HG03439 (cell line): ENCODE data around the gene EGFR.

ENCODE experiments used
- ATAC-seq: cut with Tn5 transposase; IDR thresholded peaks from one replicate; pipeline ENCODE4 v1.9.1; 2021; ENCODE audit warnings: mild to moderate bottlenecking, moderate library complexity; ENCODE audit not compliant: unreplicated experiment

The EGFR gene

DNA sequence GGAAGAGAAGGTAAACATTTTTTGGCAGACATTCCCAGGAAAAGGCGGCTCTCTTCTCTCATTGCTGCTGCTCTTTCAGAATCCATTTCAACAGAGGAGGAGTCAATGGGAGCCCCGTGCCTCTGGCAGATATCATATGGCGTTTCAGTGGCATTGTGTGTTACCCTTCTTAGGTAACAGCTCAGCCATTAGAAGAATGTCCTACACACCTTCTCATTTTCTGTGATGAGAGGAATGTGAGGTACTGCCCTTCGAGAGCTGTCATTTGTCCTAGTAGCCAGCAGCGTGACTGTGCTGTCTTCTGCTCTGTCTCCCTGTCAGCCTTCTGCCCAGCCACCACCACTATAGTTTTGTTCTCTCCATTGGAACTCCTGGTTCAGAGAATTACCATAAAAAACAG lies 102.4 kb downstream of the EGFR start:
- ATAC-seq: no peak

DNA sequence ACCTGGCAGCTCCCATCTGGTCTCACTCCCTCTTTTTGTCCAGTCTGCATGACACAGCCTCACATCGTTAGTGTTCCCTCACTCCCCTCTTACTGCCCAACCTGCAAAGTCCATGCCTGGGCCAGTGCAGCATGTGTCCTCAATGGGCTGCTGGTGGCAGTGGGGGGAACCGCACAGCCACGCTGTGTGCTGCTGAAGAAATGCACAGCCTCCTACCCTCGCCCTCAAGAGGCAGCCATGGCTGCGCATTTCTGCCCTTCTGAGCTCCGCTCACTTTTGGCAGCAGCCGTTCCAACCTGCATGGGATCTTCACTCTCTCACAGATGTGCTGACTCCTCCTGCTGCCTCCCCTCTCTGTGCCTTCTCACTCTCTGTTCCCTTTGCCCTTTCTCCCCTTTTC lies 103.4 kb downstream of the EGFR start:
- no peak for ATAC-seq

- no peak for ATAC-seq
These were observed 106.4 kb downstream of the EGFR start for GRCh38 chr7:55124989-55125875.

DNA sequence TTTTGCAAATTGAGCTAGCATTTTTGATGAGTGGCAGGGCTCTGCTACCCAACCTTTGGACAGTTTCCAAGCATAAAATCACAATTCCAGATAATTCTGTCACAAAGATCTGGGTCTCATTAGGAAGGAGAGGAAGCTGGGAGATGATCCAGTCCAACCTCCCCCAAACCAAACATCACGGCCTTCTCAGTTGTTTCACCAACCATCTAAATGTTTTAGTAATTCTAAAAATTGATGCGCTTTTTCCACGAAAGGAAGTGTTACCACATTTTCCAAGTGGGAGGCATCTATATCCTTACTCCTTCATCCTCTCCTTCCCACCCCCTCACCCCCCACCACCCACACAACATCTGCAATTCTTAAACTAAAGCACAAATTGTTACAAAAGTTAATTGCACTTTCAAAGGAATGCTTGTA lies 108.3 kb downstream of the EGFR start:
- ATAC-seq: no peak

GRCh38 chr7:55127622-55128081 lies 108.8 kb downstream of the EGFR start:
- no peak for ATAC-seq

- ATAC-seq: no peak
These were observed 110.0 kb downstream of the EGFR start for GRCh38 chr7:55128693-55129394.

- no peak for ATAC-seq
These were observed 111.0 kb downstream of the EGFR start for GRCh38 chr7:55129541-55130394.

- ATAC-seq: no peak
These were observed 111.8 kb downstream of the EGFR start for GRCh38 chr7:55130395-55131141.

- no peak for ATAC-seq
These were observed 112.5 kb downstream of the EGFR start for GRCh38 chr7:55131142-55131929.

- ATAC-seq: no peak
These were observed 113.7 kb downstream of the EGFR start for GRCh38 chr7:55132550-55132889.

DNA sequence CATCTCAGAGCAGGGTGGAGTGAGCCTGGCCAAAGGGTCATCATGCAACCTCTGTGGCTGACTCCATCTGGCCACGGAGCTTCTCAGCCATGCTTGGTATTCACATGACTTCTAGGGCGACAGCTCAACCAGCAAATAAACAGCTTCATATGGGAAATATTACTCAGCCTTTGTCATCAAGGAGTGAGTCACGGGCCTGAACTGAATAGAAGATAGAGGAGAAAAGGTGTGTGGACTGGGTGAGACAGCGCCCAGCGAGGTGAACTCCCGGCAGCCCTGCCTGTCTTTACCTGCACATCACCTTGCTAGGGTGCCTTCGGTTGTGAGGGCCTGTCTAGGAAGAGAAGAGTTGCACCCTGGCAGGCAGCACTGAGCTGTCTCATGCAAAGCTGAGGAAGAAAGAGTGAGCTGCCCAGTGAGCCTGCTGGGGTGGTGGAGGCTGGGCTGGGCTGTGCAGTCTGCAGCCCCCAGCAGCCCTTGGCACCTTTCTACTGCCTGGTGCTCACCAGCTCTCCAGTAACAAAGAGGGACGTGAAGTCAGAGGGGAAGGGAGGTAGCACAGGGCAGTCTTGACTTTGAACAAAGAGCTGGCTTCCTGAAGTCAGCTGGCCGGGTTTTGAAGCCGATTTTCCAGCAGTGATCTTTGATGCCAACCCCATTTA lies 114.2 kb downstream of the EGFR start:
- peak; percentile 56 for ATAC-seq

DNA sequence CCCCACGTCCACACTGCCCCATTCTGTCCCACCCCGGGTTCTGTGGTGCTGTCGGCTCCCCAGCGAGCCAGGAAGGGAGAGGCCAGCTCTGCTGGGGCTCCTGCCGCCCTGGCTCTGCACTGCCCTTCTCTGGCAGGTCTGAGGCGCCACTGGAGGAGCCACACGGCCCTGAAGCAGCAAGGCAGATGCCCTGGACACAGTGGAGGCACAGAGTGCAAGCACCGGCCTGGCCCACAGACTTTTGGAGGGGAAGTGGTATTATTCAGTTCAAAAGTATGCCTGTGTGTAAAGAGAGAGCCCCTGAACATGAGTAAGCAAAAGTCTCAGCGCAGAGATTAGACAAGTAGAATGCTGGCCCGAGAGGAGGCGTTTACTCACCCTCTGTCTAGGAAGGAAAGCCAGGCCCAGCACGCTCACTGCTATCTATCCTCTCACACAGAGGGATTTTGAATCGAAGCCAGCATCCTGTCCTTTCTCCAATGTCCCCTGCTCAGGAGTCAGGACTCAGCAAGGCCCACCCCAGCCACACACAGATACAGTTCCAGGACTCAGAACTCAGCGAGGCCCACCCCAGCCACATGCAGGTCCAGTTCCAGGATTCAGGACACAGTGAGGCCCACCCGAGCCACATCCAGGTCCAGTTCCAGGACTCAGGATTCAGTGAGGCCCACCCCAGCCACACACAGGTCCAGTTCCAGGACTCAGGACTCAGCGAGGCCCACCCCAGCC lies 115.0 kb downstream of the EGFR start:
- no peak for ATAC-seq

- ATAC-seq: no peak
These were observed 115.5 kb downstream of the EGFR start for GRCh38 chr7:55134359-55134725.

DNA sequence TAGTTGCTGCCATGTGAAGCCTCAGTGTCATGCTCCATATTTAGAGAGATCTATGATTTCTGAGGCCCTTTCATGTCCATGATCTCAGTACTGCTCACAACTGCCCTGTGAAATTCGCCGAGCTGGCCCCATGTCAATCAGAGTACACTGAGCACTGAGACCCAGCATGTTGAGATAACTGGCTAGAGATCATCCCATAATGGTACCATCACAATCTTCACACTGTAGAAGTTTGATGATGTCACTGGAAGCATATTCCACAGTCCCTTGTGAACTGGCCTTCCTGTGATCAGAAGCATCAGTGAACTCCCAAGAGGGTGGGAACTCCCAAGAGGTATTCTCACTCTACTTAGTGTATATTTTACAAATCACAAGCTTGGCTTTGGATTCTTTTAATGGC lies 116.0 kb downstream of the EGFR start:
- ATAC-seq: no peak

DNA sequence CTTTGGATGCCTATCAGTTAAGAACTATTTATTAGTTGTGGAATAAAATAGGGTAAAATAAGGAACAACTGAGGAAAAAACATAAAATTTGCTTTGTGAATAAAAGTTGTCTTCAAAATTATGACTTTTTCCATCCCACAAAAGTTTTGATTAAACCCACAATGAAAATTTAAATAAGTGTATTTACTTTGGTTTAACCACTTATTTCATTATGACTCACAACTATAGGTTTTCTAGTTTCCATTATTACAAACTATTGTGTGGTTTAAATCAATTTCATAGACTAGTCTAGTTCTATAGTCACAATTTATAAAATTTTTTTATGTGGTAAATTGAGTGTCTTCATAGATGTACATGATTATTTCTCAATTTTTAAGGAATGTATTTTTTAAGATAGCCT lies 116.6 kb downstream of the EGFR start:
- ATAC-seq: no peak

DNA sequence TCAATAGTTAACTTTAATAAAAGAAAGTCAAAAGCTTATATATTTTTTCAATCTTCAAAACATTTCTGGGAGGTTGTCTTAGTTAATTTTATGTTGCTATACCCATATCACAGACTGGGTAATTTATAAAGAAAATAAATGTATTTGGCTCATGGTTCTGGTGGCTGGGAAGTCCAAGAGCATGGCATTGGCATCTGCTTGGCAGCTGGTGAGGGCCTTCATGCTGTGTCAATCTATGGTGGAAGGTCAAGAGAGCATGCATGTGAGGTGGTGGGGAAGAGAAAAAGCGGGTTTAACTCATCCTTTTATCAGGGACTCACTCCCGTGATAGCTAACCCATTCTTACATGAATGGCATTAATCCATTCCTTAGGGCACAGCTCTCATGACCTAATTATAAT lies 119.8 kb downstream of the EGFR start:
- ATAC-seq: no peak

- ATAC-seq: peak; percentile 85
These were observed 121.6 kb downstream of the EGFR start for GRCh38 chr7:55140221-55140940.

DNA sequence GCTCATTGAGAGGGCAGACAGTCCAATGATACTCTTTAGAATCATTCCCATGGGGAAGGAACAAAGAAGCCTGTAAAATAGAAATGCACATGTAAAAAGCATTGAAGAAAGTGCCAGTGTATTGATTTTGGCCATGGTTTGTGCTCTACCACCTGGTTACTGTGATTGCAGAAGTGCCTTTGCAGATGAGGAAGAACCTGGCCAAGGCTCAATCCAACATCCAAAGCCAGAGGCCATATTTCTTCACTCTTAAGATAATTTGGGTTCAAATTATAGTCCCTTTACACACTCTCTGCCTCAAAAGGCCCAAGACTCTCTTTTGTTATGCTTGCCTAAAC lies 122.1 kb downstream of the EGFR start:
- no peak for ATAC-seq
